Hematopoietic multipotent progenitor cell treated with erythropoietin and hydrocortisone succinate and interleukin-3 and kit ligand, for 4 days (in vitro differentiated cells): ENCODE measurements around the gene NLGN2.
"Not testable (repeated sequence)": the region's sequence is repeated elsewhere in the genome, so short reads cannot be mapped to it uniquely, and the experiment has no call there.

ENCODE experiments used
- DNase-seq: peaks from one replicate; pipeline ENCODE4 v3.0.0-alpha.2; 2015

Gene NLGN2

GRCh38 chr17:7407485-7408251 is at the start of gene NLGN2:
NLGN2 (plus strand) TSS chr17:7407845; CDS start chr17:7408256, 411 bp downstream.
- DNase-seq, result no peak

GRCh38 chr17:7361906-7362305 is 45.7 kb upstream of the NLGN2 start:
- no peak for DNase-seq

GRCh38 chr17:7363311-7363710 is 44.3 kb upstream of the NLGN2 start:
- no peak for DNase-seq

GRCh38 chr17:7365963-7366362 is 41.7 kb upstream of the NLGN2 start:
- DNase-seq, result not testable (repeated sequence)

GRCh38 chr17:7367083-7367482 is 40.6 kb upstream of the NLGN2 start:
- DNase-seq, result no peak

GRCh38 chr17:7367918-7368598 is 39.6 kb upstream of the NLGN2 start:
- no peak for DNase-seq

- DNase-seq, result not testable (repeated sequence)
Observed at GRCh38 chr17:7368599-7368994, 39.0 kb upstream of the NLGN2 start.

- no peak for DNase-seq
Observed at GRCh38 chr17:7369825-7370224, 37.8 kb upstream of the NLGN2 start.

- DNase-seq, result no peak
Observed at GRCh38 chr17:7370853-7371252, 36.8 kb upstream of the NLGN2 start.

GRCh38 chr17:7374353-7374752 is 33.3 kb upstream of the NLGN2 start:
- no peak for DNase-seq

- DNase-seq, result no peak
Observed at GRCh38 chr17:7379134-7379533, 28.5 kb upstream of the NLGN2 start.

- DNase-seq, result no peak
Observed at GRCh38 chr17:7380321-7380720, 27.3 kb upstream of the NLGN2 start.

- no peak for DNase-seq
Observed at GRCh38 chr17:7380855-7381683, 26.6 kb upstream of the NLGN2 start, which contains the start of gene TNK1. TNK1 (plus strand) TSS chr17:7381089; CDS start chr17:7382927, 1,838 bp downstream.

- DNase-seq, result no peak
Observed at GRCh38 chr17:7382901-7383300, 24.7 kb upstream of the NLGN2 start.

GRCh38 chr17:7383371-7383741 is 24.3 kb upstream of the NLGN2 start:
- no peak for DNase-seq

GRCh38 chr17:7383742-7384488 is 23.7 kb upstream of the NLGN2 start:
- DNase-seq, result peak; percentile 69

GRCh38 chr17:7384489-7385081 is 23.1 kb upstream of the NLGN2 start:
- no peak for DNase-seq

- no peak for DNase-seq
Observed at GRCh38 chr17:7388856-7389255, 18.8 kb upstream of the NLGN2 start.

GRCh38 chr17:7389924-7390910 is 17.4 kb upstream of the NLGN2 start:
- DNase-seq, result no peak

- DNase-seq, result no peak
Observed at GRCh38 chr17:7391307-7391706, 16.3 kb upstream of the NLGN2 start.
